Measurements from ENCODE around the gene SYNC.

GRCh38 chr1:32709476-32709875 lies 6.9 kb upstream of the SYNC start:
- TF ChIP-seq CTCF (conservative IDR thresholded peaks at IDR 0.05) (no peak), ZFX (IDR thresholded peaks at IDR 0.05) (no peak)
